HEK293 (cell line): ENCODE results near the gene HDGF.

Source experiments
- CTCF ChIA-PET: fragments of 350-600 bp; formaldehyde crosslinking; extraction: SDS; loops from one replicate; lab custom pipeline; 2021; ENCODE audit warnings: antibody characterized with exemption; lab: Yijun Ruan, JAX
- POLR2A ChIA-PET: fragments of 300-600 bp; formaldehyde crosslinking; extraction: SDS; loops from one replicate; lab custom pipeline; 2020; ENCODE audit warnings: antibody characterized with exemption, inconsistent platforms; lab: Yijun Ruan, JAX
- H3K27ac ChIP-seq: fragments of 200-500 bp; sonication (Bioruptor generic); 2 replicates; pipeline ENCODE4 v1.5.1; 2014; ENCODE audit warnings: low read depth, low read length, control low read depth, inconsistent platforms; ENCODE audit errors: extremely low read depth
- H3K36me3 ChIP-seq, 2 experiments: fragments of 200-500 bp in 1 of 2; sonication (Bioruptor generic) in 1 of 2; 1 replicate in 1 of 2; 2 replicates in 1 of 2; pipeline ENCODE4 v1.5.1; 2014 to 2017; ENCODE audit warnings: inconsistent platforms in 2 of 2, low read length in 2 of 2; ENCODE audit not compliant: control insufficient read depth in 2 of 2, insufficient read depth in 1 of 2
- H3K4me1 ChIP-seq: fragments of 200-500 bp; sonication (Bioruptor generic); 2 replicates; pipeline ENCODE4 v1.5.1; 2014; ENCODE audit warnings: mild to moderate bottlenecking, low read length, inconsistent platforms; ENCODE audit not compliant: control insufficient read depth, insufficient read depth
- H3K4me3 ChIP-seq: 2 replicates; pipeline ENCODE4 v1.5.1; 2011; ENCODE audit warnings: low read depth, mild to moderate bottlenecking, control low read depth, low read length, moderate library complexity
- H3K9me3 ChIP-seq: fragments of 200-500 bp; sonication (Bioruptor generic); 2 replicates; pipeline ENCODE4 v1.5.1; 2014; ENCODE audit warnings: low read depth, low read length, inconsistent platforms; ENCODE audit not compliant: control insufficient read depth, insufficient read depth
- EGR2 ChIP-seq: fragments of 450-650 bp; formaldehyde crosslinking; IDR thresholded peaks from 2 replicates; pipeline ENCODE4 v1.5.1; 2016; ENCODE audit warnings: low read depth, missing biosample characterization, missing genetic modification characterization
- OSR2 ChIP-seq: fragments of 450-650 bp; formaldehyde crosslinking; IDR thresholded peaks from 2 replicates; pipeline ENCODE4 v1.5.1; 2016; ENCODE audit warnings: missing biosample characterization, missing genetic modification characterization
- SP2 ChIP-seq: fragments of 450-650 bp; formaldehyde crosslinking; IDR thresholded peaks from 2 replicates; pipeline ENCODE4 v1.5.1; 2016; ENCODE audit warnings: missing biosample characterization, missing genetic modification characterization
- SP7 ChIP-seq: fragments of 450-650 bp; formaldehyde crosslinking; IDR thresholded peaks from 2 replicates; pipeline ENCODE4 v1.5.1; 2016; ENCODE audit warnings: missing biosample characterization, missing genetic modification characterization
- YY2 ChIP-seq: fragments of 450-650 bp; formaldehyde crosslinking; IDR thresholded peaks from 2 replicates; pipeline ENCODE4 v1.5.1; 2016; ENCODE audit warnings: missing biosample characterization, missing genetic modification characterization
- ZBTB48 ChIP-seq: fragments of 450-650 bp; formaldehyde crosslinking; IDR thresholded peaks from 2 replicates; pipeline ENCODE4 v1.5.1; 2016; ENCODE audit warnings: missing biosample characterization, missing genetic modification characterization
- ZBTB8A ChIP-seq: fragments of 450-650 bp; formaldehyde crosslinking; IDR thresholded peaks from 2 replicates; pipeline ENCODE4 v1.5.1; 2016; ENCODE audit warnings: missing biosample characterization, missing genetic modification characterization
- ZFHX2 ChIP-seq: fragments of 450-650 bp; formaldehyde crosslinking; conservative IDR thresholded peaks from 2 replicates; pipeline ENCODE4 v1.5.1; 2016; ENCODE audit warnings: missing biosample characterization, missing genetic modification characterization
- ZNF157 ChIP-seq: fragments of 450-650 bp; formaldehyde crosslinking; IDR thresholded peaks from 2 replicates; pipeline ENCODE4 v1.5.1; 2016; ENCODE audit warnings: missing biosample characterization, missing genetic modification characterization
- ZNF2 ChIP-seq: fragments of 450-650 bp; formaldehyde crosslinking; IDR thresholded peaks from 2 replicates; pipeline ENCODE4 v1.5.1; 2016; ENCODE audit warnings: missing biosample characterization, missing genetic modification characterization
- ZNF335 ChIP-seq: fragments of 450-650 bp; formaldehyde crosslinking; conservative IDR thresholded peaks from 2 replicates; pipeline ENCODE4 v1.5.1; 2016; ENCODE audit warnings: missing biosample characterization, missing genetic modification characterization
- ZNF341 ChIP-seq: fragments of 450-650 bp; formaldehyde crosslinking; IDR thresholded peaks from 2 replicates; pipeline ENCODE4; 2016; ENCODE audit warnings: low read depth, missing biosample characterization, missing genetic modification characterization
- ZNF423 ChIP-seq: fragments of 450-650 bp; formaldehyde crosslinking; IDR thresholded peaks from 2 replicates; pipeline ENCODE4 v1.5.1; 2016; ENCODE audit warnings: missing biosample characterization, missing genetic modification characterization
- ZNF501 ChIP-seq: fragments of 450-650 bp; formaldehyde crosslinking; IDR thresholded peaks from 2 replicates; pipeline ENCODE4 v1.5.1; 2016; ENCODE audit warnings: missing biosample characterization, missing genetic modification characterization
- ZNF513 ChIP-seq: fragments of 450-650 bp; IDR thresholded peaks from 2 replicates; pipeline ENCODE4 v1.5.1; 2018; ENCODE audit warnings: missing biosample characterization, missing genetic modification characterization
- ZNF629 ChIP-seq: fragments of 450-650 bp; formaldehyde crosslinking; IDR thresholded peaks from 2 replicates; pipeline ENCODE4 v1.5.1; 2017; ENCODE audit warnings: missing biosample characterization, missing genetic modification characterization
- ZNF76 ChIP-seq: fragments of 450-650 bp; formaldehyde crosslinking; IDR thresholded peaks from 2 replicates; pipeline ENCODE4; 2016; ENCODE audit warnings: low read depth, missing biosample characterization, missing genetic modification characterization, borderline replicate concordance
- ZSCAN5A ChIP-seq: fragments of 450-650 bp; formaldehyde crosslinking; IDR thresholded peaks from 2 replicates; pipeline ENCODE4 v1.5.1; 2016; ENCODE audit warnings: missing biosample characterization, missing genetic modification characterization
- ZXDB ChIP-seq: fragments of 450-650 bp; formaldehyde crosslinking; IDR thresholded peaks from 2 replicates; pipeline ENCODE4 v1.5.1; 2016; ENCODE audit warnings: missing biosample characterization, missing genetic modification characterization
- TF ChIP-seq, protein P1 (sequence below): IDR thresholded peaks from 2 replicates; pipeline ENCODE4 v1.6.1; 2011; ENCODE audit warnings: mild to moderate bottlenecking, low read depth, low read length, borderline replicate concordance
- TF ChIP-seq, protein P2 (sequence below): fragments of 450-650 bp; formaldehyde crosslinking; IDR thresholded peaks from 2 replicates; pipeline ENCODE4 v1.5.1; 2017; ENCODE audit warnings: missing biosample characterization, missing genetic modification characterization
- TF ChIP-seq, protein P3 (sequence below): fragments of 450-650 bp; formaldehyde crosslinking; IDR thresholded peaks from 2 replicates; pipeline ENCODE4 v1.5.1; 2016; ENCODE audit warnings: missing biosample characterization, missing genetic modification characterization
- TF ChIP-seq, protein P4 (sequence below): fragments of 450-650 bp; formaldehyde crosslinking; IDR thresholded peaks from 2 replicates; pipeline ENCODE4 v1.5.1; 2016; ENCODE audit warnings: missing biosample characterization, missing genetic modification characterization

The HDGF gene

DNA sequence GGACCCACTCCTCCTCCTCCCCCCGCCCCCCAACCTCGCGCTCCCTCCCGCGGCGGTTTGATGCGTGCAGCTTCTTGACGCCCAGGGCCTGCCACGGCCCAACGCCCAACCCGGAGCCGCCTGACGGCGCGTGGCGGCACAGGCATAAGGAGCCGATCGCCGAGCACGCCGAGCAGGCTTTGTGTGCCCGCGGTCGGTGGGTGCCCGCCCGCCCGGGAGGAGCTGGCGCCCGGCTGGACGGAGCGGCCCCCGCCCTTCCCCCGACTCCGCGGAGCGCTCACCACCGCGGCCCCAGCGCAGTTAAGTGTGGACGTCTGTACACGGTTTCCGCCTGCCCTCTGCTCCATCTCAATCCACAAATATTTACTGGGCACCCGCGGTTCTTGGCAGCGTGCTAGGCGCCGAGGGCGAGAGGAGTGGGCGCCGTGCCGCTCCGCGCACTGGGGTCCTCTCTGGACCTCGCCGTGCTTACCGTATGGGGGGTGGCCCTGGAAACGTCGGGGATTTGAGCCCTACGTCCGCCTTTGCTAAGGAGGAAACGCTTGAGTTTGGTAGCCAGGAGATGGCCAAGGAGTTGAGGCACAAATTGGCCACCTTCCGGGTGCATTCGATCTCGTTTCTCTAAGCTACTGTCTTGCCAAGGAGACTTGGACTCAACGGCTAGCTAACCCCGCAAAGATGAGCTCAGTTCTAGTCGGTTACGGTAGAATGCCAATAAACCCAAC is 444 bp upstream of the HDGF start (continued):
- TF ChIP-seq ZNF76 (tag by site-specific recombination) (peak; percentile 70; the same call in 1 of the 2 replicates), YY2 (tag by site-specific recombination) (no peak), ZNF335 (tag by site-specific recombination) (peak; percentile 98), ZBTB8A (tag by site-specific recombination) (peak; percentile 100), ZNF341 (tag by site-specific recombination) (peak; percentile 35; the same call in 1 of the 2 replicates), ZNF2 (tag by site-specific recombination) (peak; percentile 72), ZNF423 (tag by site-specific recombination) (peak; percentile 78; the same call in 1 of the 2 replicates), ZNF157 (tag by site-specific recombination) (no peak), ZNF629 (peak; percentile 41; the same call in 1 of the 2 replicates), ZNF513 (tag by site-specific recombination) (peak; percentile 64; the same call in 1 of the 2 replicates), ZNF501 (peak; percentile 41; the same call in 1 of the 2 replicates)
- TF ChIP-seq, protein P1, sequence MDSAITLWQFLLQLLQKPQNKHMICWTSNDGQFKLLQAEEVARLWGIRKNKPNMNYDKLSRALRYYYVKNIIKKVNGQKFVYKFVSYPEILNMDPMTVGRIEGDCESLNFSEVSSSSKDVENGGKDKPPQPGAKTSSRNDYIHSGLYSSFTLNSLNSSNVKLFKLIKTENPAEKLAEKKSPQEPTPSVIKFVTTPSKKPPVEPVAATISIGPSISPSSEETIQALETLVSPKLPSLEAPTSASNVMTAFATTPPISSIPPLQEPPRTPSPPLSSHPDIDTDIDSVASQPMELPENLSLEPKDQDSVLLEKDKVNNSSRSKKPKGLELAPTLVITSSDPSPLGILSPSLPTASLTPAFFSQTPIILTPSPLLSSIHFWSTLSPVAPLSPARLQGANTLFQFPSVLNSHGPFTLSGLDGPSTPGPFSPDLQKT, result no peak
- TF ChIP-seq, protein P2, sequence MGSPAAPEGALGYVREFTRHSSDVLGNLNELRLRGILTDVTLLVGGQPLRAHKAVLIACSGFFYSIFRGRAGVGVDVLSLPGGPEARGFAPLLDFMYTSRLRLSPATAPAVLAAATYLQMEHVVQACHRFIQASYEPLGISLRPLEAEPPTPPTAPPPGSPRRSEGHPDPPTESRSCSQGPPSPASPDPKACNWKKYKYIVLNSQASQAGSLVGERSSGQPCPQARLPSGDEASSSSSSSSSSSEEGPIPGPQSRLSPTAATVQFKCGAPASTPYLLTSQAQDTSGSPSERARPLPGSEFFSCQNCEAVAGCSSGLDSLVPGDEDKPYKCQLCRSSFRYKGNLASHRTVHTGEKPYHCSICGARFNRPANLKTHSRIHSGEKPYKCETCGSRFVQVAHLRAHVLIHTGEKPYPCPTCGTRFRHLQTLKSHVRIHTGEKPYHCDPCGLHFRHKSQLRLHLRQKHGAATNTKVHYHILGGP (tag by site-specific recombination), result no peak
- TF ChIP-seq, protein P3, sequence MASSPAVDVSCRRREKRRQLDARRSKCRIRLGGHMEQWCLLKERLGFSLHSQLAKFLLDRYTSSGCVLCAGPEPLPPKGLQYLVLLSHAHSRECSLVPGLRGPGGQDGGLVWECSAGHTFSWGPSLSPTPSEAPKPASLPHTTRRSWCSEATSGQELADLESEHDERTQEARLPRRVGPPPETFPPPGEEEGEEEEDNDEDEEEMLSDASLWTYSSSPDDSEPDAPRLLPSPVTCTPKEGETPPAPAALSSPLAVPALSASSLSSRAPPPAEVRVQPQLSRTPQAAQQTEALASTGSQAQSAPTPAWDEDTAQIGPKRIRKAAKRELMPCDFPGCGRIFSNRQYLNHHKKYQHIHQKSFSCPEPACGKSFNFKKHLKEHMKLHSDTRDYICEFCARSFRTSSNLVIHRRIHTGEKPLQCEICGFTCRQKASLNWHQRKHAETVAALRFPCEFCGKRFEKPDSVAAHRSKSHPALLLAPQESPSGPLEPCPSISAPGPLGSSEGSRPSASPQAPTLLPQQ, result peak; percentile 51

- H3K27ac ChIP-seq, result peak overlapping the region; percentile 95
- peaks cover 0 to 9% of the 10 kb centered on the region in 2 experiments; a peak in 1 of 3 replicates for H3K36me3 ChIP-seq
- peaks cover 11% of the 10 kb centered on the region; the same call in 1 of the 2 replicates for H3K4me1 ChIP-seq
- ChIA-PET CTCF (interaction anchor here (0.8 to 2.5 kb wide), 3 partner anchors 25 to 141 kb away, joined by 3 to 9 read pairs (median 3); no protein-coding TSS in a partner anchor), POLR2A (interaction anchor here (1.2 to 3.2 kb wide), 11 partner anchors 8 to 89 kb away, joined by 4 to 63 read pairs (median 6); partner anchors contain the start of genes ISG20L2, METTL25B, MRPL24 and PRCC)
- peak overlapping the region; percentile 87 for H3K4me3 ChIP-seq
- H3K9me3 ChIP-seq, result no peaks in the 10 kb centered on the region
- peak; percentile 48; the same call in 1 of the 2 replicates for TF ChIP-seq ZBTB48 (tag by site-specific recombination)
- no peak for TF ChIP-seq ZNF157 (tag by site-specific recombination)
- 0 out of 2 replicates have a peak, but pooled peaks have one; percentile 15 for TF ChIP-seq ZSCAN5A (tag by site-specific recombination)
- peak; percentile 89 for TF ChIP-seq ZFHX2
- 0 out of 2 replicates have a peak, but pooled peaks have one; percentile 6 for TF ChIP-seq SP7 (tag by site-specific recombination)
- TF ChIP-seq OSR2 (tag by site-specific recombination), result no peak
- peak; percentile 40; the same call in 1 of the 2 replicates for TF ChIP-seq ZXDB (tag by site-specific recombination)
- peak; percentile 71 for TF ChIP-seq ZNF341 (tag by site-specific recombination)
- TF ChIP-seq, protein P4, sequence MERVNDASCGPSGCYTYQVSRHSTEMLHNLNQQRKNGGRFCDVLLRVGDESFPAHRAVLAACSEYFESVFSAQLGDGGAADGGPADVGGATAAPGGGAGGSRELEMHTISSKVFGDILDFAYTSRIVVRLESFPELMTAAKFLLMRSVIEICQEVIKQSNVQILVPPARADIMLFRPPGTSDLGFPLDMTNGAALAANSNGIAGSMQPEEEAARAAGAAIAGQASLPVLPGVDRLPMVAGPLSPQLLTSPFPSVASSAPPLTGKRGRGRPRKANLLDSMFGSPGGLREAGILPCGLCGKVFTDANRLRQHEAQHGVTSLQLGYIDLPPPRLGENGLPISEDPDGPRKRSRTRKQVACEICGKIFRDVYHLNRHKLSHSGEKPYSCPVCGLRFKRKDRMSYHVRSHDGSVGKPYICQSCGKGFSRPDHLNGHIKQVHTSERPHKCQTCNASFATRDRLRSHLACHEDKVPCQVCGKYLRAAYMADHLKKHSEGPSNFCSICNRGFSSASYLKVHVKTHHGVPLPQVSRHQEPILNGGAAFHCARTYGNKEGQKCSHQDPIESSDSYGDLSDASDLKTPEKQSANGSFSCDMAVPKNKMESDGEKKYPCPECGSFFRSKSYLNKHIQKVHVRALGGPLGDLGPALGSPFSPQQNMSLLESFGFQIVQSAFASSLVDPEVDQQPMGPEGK (tag by site-specific recombination), result peak; percentile 74
- TF ChIP-seq ZNF335 (tag by site-specific recombination), result 0 out of 2 replicates have a peak, but pooled peaks have one; percentile 4
- TF ChIP-seq SP2, result peak; percentile 32
- peak; percentile 87; the same call in 1 of the 2 replicates for TF ChIP-seq EGR2 (tag by site-specific recombination)
Observed at GRCh38 chr1:156750711-156751450, 594 bp downstream of the HDGF start.
